HepG2 (cell line): Measurements from ENCODE around the gene JMJD8. TPM values are rescaled to one million over a fixed set of nuclear protein-coding genes. Genes with fewer than 3 reads are reported as not detected.
A peak's percentile ranks its signal among the peaks of the same experiment; 100 is the strongest.

ENCODE experiments used
- CBFB ChIP-seq: sonication (generic); formaldehyde crosslinking; IDR thresholded peaks from 2 replicates; pipeline ENCODE4 v1.4.0; 2020; ENCODE audit warnings: missing genetic modification reagents
- CTCF ChIP-seq: sonication (generic); formaldehyde crosslinking; IDR thresholded peaks from 2 replicates; pipeline ENCODE4 v1.5.0; 2020; ENCODE audit warnings: mild to moderate bottlenecking, missing genetic modification reagents, moderate library complexity
- IRF1 ChIP-seq: sonication (generic); formaldehyde crosslinking; IDR thresholded peaks from 2 replicates; pipeline ENCODE4 v1.4.0; 2020; ENCODE audit warnings: low read depth, mild to moderate bottlenecking, missing genetic modification reagents
- KLF16 ChIP-seq, 2 experiments: sonication (generic) in 1 of 2; formaldehyde crosslinking in 1 of 2; IDR thresholded peaks; 2 replicates each; pipeline versions ENCODE4 v1.6.1 to v1.8.0; 2016 to 2023; ENCODE audit warnings: missing genetic modification reagents in 2 of 2, missing compliant biosample characterization in 1 of 2
- MTERF4 ChIP-seq: sonication (generic); formaldehyde crosslinking; IDR thresholded peaks from 2 replicates; pipeline ENCODE4 v1.8.0; 2023; ENCODE audit warnings: mild to moderate bottlenecking, missing genetic modification reagents
- MYC ChIP-seq: sonication (generic); formaldehyde crosslinking; IDR thresholded peaks from 2 replicates; pipeline ENCODE4 v1.9.0; 2021; ENCODE audit warnings: missing genetic modification reagents, borderline replicate concordance
- NFIC ChIP-seq: IDR thresholded peaks from 2 replicates; pipeline ENCODE4 v1.6.1; 2012; ENCODE audit warnings: mild to moderate bottlenecking, low read length, inconsistent platforms
- NONO ChIP-seq, 2 experiments: fragments of 450-650 bp in 1 of 2; sonication (generic) in 1 of 2; formaldehyde crosslinking in 1 of 2; IDR thresholded peaks in 1 of 2; conservative IDR thresholded peaks in 1 of 2; 2 replicates each; pipeline versions ENCODE4 v1.6.1 to v1.8.0; 2017 to 2022; ENCODE audit warnings: mild to moderate bottlenecking in 1 of 2, missing genetic modification reagents in 1 of 2, moderate library complexity in 1 of 2
- RCOR2 ChIP-seq: IDR thresholded peaks from 2 replicates; pipeline ENCODE4 v1.6.1; 2016; ENCODE audit warnings: missing biosample characterization, missing genetic modification reagents
- SAFB2 ChIP-seq: sonication (generic); formaldehyde crosslinking; IDR thresholded peaks from 2 replicates; pipeline ENCODE4 v1.5.1; 2020; ENCODE audit warnings: missing genetic modification reagents, low read depth, mild to moderate bottlenecking, borderline replicate concordance
- SALL1 ChIP-seq: sonication (generic); formaldehyde crosslinking; IDR thresholded peaks from 2 replicates; pipeline ENCODE4 v1.8.0; 2022; ENCODE audit warnings: mild to moderate bottlenecking, missing genetic modification reagents
- SALL2 ChIP-seq: sonication (generic); formaldehyde crosslinking; IDR thresholded peaks from 2 replicates; pipeline ENCODE4 v1.8.1; 2023; ENCODE audit warnings: mild to moderate bottlenecking, missing genetic modification reagents, inconsistent platforms
- SAP130 ChIP-seq: IDR thresholded peaks from 2 replicates; pipeline ENCODE4 v1.6.1; 2016; ENCODE audit warnings: low read depth
- TEAD3 ChIP-seq: optimal IDR thresholded peaks from 2 replicates; pipeline ENCODE3; 2016; ENCODE audit warnings: borderline replicate concordance
- ZBTB14 ChIP-seq: sonication (generic); formaldehyde crosslinking; IDR thresholded peaks from 2 replicates; pipeline ENCODE4 v1.4.0; 2020; ENCODE audit warnings: missing genetic modification reagents
- ZBTB25 ChIP-seq: IDR thresholded peaks from 2 replicates; pipeline ENCODE4 v1.6.1; 2018; ENCODE audit warnings: missing genetic modification reagents
- ZBTB3 ChIP-seq: sonication (generic); formaldehyde crosslinking; IDR thresholded peaks from 2 replicates; pipeline ENCODE4 v1.4.0; 2020; ENCODE audit warnings: low read depth, mild to moderate bottlenecking, moderate library complexity, missing genetic modification reagents, borderline replicate concordance
- ZBTB38 ChIP-seq: sonication (generic); formaldehyde crosslinking; IDR thresholded peaks from 2 replicates; pipeline ENCODE4 v1.5.1; 2020; ENCODE audit warnings: mild to moderate bottlenecking, missing genetic modification reagents
- ZNF232 ChIP-seq: sonication (generic); formaldehyde crosslinking; IDR thresholded peaks from 2 replicates; pipeline ENCODE4 v1.4.0; 2020; ENCODE audit warnings: missing genetic modification reagents, borderline replicate concordance
- ZNF570 ChIP-seq: sonication (generic); formaldehyde crosslinking; IDR thresholded peaks from 2 replicates; pipeline ENCODE4 v1.4.0; 2020; ENCODE audit warnings: mild to moderate bottlenecking, missing genetic modification reagents, borderline replicate concordance
- ZNF674 ChIP-seq: sonication (generic); formaldehyde crosslinking; IDR thresholded peaks from 2 replicates; pipeline ENCODE4 v1.5.0; 2020; ENCODE audit warnings: low read depth, mild to moderate bottlenecking, missing genetic modification reagents
- polyA plus RNA-seq, 8 experiments: library from polyadenylated mRNA; depleted of rRNA in 3 of 8; stranded (reverse) in 7 of 8; unstranded in 1 of 8; fragments of >200 nt; fragmentation: Illumina TruSeq in 4 of 8; extraction: Trizol in 4 of 8; gene quantifications; 2 replicates each; pipeline versions ENCODE4 v1.2.1 to v1.2.3, GENCODE V29; 2011 to 2016; ENCODE audit warnings: low read depth in 4 of 8, missing spikeins in 1 of 8, mixed read lengths in 1 of 8; ENCODE audit not compliant: insufficient read depth in 1 of 8
- total RNA-seq, 5 experiments: library from RNA; depleted of rRNA; stranded (reverse); fragments of >200 nt; fragmentation: Illumina TruSeq; extraction: Trizol; gene quantifications; 2 replicates each; pipeline ENCODE4 v1.2.3, GENCODE V29; 2016; ENCODE audit warnings: low read depth in 1 of 5

Gene JMJD8
- total and polyA plus RNA-seq, 2 of the 13 experiments (the other 11 are each of a cell fraction or from before 2014, with no cell fraction given): 2.6 to 11.8 TPM

- no peak for TF ChIP-seq KLF16 (CRISPR knock-in tag; IDR thresholded peaks at IDR 0.05)
- peak; percentile 86 for TF ChIP-seq ZBTB14 (CRISPR knock-in tag)
- TF ChIP-seq SAP130 (CRISPR knock-in tag): peak; percentile 14
- TF ChIP-seq ZNF674 (CRISPR knock-in tag): no peak
- TF ChIP-seq SALL2 (CRISPR knock-in tag): 0 out of 2 replicates have a peak, but pooled peaks have one; percentile 25
- 0 out of 2 replicates have a peak, but pooled peaks have one; percentile 11 for TF ChIP-seq MYC
- TF ChIP-seq TEAD3 (CRISPR knock-in tag): peak; percentile 14
- 0 out of 2 replicates have a peak, but pooled peaks have one; percentile 36 for TF ChIP-seq ZBTB25
- peak; percentile 17; the same call in 1 of the 2 replicates for TF ChIP-seq RCOR2 (CRISPR knock-in tag)
- TF ChIP-seq ZBTB3 (CRISPR knock-in tag): no peak
- no peak for TF ChIP-seq ZNF232 (CRISPR knock-in tag)
- no peak for TF ChIP-seq NFIC
- TF ChIP-seq NONO (IDR thresholded peaks at IDR 0.05): no peak
- 0 out of 2 replicates have a peak, but pooled peaks have one; percentile 36 for TF ChIP-seq NONO (CRISPR knock-in tag; conservative IDR thresholded peaks at IDR 0.05)
- no peak for TF ChIP-seq SALL1 (CRISPR knock-in tag)
- TF ChIP-seq ZNF570 (CRISPR knock-in tag): no peak
- no peak for TF ChIP-seq CBFB (CRISPR knock-in tag)
- 0 out of 2 replicates have a peak, but pooled peaks have one; percentile 21 for TF ChIP-seq ZBTB38 (CRISPR knock-in tag)
- TF ChIP-seq SAFB2 (CRISPR knock-in tag): no peak
- TF ChIP-seq MTERF4: no peak
- TF ChIP-seq CTCF (CRISPR knock-in tag): peak; percentile 13; the same call in 1 of the 2 replicates
- no peak for TF ChIP-seq IRF1 (CRISPR knock-in tag)
These were observed 42.5 kb upstream of the JMJD8 start, which contains the start of the genes CCDC78 and HAGHL (continued) for GRCh38 chr16:726438-727290.
